GM18907 (cell line): Measurements from ENCODE around the gene DNALI1.

ENCODE experiments used
- ATAC-seq: cut with Tn5 transposase; IDR thresholded peaks from one replicate; pipeline ENCODE4 v1.9.1; 2021; ENCODE audit warnings: mild to moderate bottlenecking, moderate library complexity; ENCODE audit not compliant: unreplicated experiment

DNALI1 gene

DNA sequence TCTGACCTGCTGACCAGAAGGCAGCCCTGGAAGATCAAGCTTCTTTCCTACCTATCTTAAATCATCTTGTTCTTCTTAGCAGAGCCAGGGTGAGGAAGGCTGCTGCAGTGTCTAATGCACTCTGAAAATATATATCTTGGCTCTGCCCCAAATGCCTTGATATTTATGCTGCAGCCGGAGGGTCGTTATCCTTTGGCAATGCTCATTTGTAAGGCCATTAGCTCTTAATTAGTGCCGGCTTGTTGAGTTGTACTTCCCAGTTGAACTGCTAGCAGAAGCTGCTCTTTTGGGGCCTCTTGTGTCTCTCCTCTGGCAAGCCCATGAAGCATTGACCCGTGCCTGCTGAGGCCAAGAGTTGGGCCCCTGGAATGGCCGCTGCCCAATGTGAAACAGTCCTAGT, 43.2 kb downstream of the DNALI1 start:
- no peak for ATAC-seq

DNA sequence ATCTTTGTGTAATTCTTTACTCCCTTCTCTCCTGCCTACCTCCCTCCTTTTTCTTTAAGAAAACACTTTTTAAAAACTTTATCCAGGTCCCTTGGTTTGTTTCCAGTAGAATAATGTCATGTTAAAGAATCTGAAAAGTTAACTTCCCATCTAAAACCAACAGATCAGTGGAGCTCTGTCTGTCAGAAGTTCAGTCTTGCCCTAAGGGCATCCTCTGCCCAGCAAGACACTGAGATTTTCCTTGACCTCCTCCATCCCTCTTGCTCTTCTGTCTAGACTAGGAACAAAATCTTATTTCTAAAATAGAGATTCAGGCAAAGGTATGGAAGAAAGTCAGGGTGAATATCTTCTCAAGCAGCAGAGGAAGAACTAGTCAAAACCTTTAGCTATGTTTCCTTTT, 44.7 kb downstream of the DNALI1 start:
- ATAC-seq: no peak

DNA sequence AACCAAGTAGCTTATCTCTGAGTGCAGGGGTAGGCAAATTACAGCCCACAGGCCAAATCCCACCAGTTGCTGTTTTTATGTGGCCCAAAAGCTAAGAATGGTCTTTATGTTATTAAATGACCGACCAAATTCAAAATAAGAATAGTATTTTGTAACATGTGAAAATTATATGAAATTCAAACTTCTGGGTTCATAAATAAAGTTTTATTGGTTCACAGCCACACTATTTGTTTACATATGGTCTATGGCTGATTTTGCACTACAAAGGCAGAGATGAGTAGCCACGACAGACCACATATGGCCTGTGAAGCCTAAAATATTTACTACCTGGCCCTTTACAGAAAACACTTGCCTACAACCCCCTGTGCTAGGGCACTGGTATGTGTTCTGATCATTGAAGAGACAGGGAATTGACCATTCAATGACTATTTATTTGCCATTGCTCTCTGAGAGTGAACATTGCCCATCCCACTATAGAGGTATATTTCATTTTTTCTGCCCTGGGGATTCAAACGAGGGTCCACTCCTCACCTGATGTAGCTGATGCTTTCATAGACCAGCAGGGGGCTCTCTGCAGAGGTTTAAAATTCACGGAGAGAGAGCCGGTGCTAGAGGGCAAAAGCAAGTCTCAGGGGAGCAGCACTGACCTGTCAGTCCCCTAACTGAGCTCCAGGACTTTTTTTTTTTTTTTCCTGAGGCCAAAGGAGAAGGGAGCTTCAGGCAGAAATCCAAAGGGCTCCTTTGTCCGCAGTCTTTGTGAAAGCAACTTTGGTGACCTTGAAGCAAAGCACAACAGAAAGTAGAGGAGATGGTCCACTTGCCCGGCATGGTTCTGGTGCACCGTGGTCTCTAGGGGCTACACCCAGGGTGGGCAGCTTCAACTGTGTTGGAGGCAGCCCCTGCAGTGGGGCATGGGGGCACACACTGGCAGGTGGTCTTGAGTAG, 46.3 kb downstream of the DNALI1 start:
- ATAC-seq: no peak

DNA sequence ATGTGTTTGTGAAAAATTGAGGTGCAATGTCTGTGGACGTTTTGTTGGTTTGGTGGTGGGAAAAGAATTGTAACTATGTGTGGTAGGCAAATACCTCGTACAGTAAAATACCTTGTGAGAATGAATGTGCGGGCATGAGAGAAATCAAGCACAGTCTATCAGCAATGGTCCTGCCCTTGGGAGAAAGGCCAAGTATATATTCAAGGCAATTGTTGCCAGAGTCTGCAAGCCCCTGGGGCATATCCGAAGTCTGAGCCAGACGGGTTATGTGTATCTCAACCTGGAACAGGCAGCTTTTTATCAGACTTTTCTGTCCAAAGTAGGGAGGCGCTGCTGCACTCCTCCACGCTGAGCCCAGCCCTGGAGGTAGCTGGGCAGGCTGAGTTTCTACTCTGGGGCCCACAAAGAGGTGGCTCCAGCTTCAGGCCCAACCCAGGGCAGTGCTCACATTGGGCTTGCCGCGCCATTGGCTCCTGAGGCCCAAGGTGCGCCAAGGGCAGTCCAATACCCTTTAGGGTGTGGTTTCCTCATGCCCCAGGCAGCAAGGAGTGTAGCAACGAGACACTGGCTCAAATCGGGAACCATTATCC, 48.4 kb downstream of the DNALI1 start:
- ATAC-seq: no peak

DNA sequence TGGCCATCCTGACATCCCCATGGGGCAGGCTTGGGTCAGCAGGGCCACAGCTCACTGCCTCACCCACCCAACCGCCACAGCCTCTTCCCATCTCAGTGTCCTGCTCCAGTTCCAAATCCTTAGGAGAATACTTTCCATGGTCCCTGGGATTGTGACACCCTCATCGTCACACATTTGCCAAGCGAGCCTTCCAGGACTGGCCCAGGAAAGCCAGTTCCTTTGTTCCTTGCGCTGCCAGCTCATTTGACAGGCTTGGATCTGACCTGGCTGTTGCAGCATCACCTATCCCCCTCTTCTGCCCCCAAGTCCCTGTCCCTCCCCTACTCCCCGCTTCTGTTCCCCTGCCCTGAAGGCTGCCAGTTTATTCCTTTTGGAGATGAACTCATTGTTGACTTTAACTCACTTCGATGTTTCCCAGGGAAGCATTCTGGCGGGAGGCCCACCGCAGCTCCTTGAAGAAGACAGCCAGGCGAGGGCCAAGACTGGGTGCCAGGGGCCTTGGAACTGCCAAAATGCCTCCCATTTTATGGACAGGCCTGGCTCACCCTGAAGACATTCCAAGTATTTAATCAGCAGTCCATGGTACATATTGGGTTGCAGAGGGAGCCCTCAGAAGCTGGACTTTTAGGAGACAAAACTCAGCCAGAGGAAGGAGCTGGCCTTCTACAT, 49.2 kb downstream of the DNALI1 start:
- ATAC-seq: no peak

DNA sequence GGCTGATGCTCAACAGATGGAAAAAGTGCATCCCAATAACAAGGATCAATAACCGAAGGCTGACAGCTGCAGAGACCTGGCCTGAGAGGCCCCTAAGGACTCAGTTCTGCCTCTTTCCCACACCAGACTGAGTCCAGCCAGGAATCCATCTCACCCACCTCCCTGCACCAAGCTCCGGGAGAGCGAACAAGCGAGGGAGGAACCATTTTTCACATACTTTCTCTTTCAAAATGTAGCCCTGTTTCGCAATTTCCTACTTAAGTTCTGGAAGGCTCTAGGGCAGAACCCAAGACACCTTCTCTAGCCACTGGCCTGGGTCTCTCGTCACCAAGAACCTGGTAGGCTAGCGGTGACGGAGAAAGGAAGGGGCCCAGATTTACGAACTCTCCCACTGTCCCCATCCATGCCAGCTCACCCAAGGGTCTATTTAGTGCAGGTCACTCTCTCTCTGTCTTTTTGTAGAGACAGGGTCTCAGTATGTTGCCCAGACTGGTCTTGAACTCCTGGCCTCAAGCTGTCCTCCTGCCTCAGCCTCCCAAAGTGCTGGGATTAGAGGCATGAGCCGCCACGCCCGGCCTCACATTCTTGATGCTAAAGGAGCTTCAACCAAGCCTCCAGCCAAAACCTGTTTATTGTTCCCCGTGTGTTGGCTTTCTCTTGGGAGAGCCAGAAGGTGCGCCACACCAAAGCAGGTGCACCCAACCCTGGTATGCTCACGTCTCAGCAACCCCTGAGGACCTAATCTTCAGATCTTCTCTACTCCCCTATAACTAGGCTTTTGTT, 49.9 kb downstream of the DNALI1 start:
- no peak for ATAC-seq

DNA sequence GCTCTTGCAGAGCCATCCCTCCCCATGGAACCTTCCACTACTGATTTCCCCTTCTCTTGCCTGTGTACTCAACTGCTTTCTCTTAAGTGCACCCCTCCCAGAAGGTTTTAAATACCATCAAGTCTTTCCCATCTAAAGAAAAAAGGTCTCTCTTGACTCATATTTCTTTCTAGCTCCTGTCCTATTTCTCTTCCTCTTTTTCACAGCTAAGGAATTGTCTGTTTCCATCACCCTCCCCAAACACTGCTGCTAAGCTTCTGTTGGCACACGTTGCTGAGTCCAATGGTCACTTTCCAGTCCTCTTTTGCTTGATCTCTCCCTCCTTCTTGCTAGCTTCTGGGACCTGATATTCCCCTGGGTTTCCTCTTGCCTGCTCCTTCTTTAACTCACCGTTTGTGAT, 52.3 kb downstream of the DNALI1 start:
- no peak for ATAC-seq

DNA sequence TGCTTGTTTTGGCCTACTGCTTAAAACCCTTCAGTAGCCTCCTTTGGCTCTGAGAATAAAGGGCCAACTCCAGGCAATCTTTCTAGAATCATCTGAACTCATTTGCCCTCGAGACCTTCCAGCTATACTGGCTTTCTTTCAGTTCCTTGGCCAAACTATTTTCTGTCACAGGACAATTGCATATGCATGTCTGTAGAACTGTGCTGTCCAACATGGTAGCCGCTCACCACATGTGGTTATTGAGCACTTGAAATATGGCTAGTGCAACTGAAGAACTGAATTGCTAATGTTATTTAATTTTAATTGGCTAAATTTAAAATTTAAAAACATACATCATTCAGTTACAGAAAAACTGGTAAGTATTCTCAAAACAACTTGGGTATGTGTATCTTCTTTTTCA, 53.3 kb downstream of the DNALI1 start:
- no peak for ATAC-seq

DNA sequence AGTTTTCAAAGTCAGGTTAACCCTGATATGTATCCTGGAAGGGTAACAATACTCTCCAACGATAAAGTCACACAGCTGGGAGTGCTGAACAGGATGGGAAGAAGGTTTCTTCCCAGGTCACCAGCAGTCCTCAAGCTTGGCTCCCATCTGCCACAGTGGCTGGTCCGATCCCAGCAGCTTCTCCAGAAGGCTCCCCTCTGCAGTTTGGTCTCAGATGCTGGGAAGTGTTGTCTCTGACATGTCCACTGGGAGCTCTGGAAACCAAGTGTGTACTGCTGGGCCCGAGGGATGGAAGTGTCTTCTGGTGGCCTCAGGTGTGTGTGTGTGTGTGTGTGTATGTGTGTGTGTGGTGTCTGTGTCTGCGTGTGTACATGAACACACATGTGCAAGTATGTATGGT, 55.4 kb downstream of the DNALI1 start:
- ATAC-seq: no peak

DNA sequence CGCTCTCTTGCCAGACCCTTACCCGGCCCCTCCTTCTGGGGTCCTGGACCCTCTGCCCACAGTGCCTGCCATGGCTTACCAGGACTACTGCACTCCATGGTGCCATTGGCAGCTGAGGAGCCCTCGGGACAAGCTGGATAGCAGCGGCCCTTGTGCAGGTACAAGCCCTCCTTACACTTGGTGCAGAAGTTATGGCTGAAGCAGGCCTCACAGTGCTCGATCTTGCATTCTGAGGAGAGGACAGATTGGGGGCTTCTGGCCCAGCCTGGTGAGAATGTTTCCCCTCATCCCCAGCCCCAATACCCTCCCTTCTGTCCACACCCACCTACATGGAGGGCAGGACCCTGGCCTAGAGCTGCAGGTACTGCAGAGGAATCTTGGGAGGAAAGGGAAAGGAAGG, 57.4 kb downstream of the DNALI1 start:
- ATAC-seq: no peak

DNA sequence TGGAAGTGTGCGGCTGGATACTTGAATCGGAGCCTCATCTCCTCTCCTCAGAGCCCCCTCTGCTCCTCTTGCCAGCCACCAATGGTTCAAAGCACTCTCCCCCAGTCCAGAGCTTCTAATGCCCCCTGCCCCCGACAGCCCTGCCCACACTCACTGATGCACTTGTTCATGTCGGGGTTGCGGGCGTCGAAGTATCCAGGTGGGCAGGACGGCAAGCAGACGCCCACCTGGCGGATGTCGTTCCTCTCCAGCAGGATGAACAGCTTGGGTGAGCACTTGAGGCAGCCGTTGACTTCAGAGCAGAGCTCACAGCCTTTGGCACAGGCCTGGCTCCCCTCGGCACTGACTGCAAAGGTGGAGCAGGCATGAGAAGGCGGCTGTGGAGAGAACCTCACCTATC, 59.6 kb downstream of the DNALI1 start:
- ATAC-seq: no peak
